HepG2 (cell line): ENCODE results near the gene TMEM108. TPM values are rescaled to one million over a fixed set of nuclear protein-coding genes. Genes with fewer than 3 reads are reported as not detected.

Experiments
- ATAC-seq: fragments of 200-7000 bp; cut with Tn5 transposase; 3 replicates; pipeline ENCODE4 v1.9.1; 2020; ENCODE audit warnings: mild to moderate bottlenecking, moderate library complexity
- BruUV-seq: library from RNA; stranded (reverse); fragments of 400-500 nt; replicated peaks from 2 replicates; lab custom pipeline; 2021; lab: Mats Ljungman, UMichigan
- CTCF ChIA-PET: fragments of 300-600 bp; formaldehyde crosslinking; extraction: SDS; loops from one replicate; lab custom pipeline; 2021; ENCODE audit warnings: low total read pairs, inconsistent platforms, low intra/inter-chr PET ratio; lab: Yijun Ruan, JAX
- POLR2A ChIA-PET: fragments of 350-600 bp; sonication (Branson Sonifier 250); formaldehyde crosslinking; loops from one replicate; lab custom pipeline; 2020; ENCODE audit warnings: antibody characterized with exemption, inconsistent platforms; lab: Yijun Ruan, JAX
- DNase-seq: peaks from one replicate; pipeline ENCODE4 v3.0.0-alpha.2; 2015; ENCODE audit warnings: low spot score
- FAIRE-seq: peaks from 3 replicates; lab custom pipeline; 2011; peaks lifted over from hg19 to GRCh38; lab: Jason Lieb, UNC
- H2AFZ ChIP-seq: one replicate; pipeline ENCODE4 v1.6.1; 2011; ENCODE audit warnings: low read length, inconsistent platforms
- H3K27ac ChIP-seq: fragments of 300-600 bp; 3 replicates; pipeline ENCODE4 v1.8.0; 2011; ENCODE audit warnings: mixed run types, mild to moderate bottlenecking, mixed read lengths, low read length, inconsistent platforms; ENCODE audit not compliant: insufficient read depth; ENCODE audit errors: extremely low read length
- H3K27me3 ChIP-seq, 2 experiments: fragments of 200-600 bp in 1 of 2; 2 replicates in 1 of 2; 3 replicates in 1 of 2; pipeline versions ENCODE4 v1.6.0 to v1.8.0; 2011; ENCODE audit warnings: low read length in 2 of 2, mild to moderate bottlenecking in 2 of 2, moderate library complexity in 2 of 2, inconsistent platforms in 1 of 2; ENCODE audit not compliant: insufficient read depth in 2 of 2, control insufficient read depth in 1 of 2
- H3K36me3 ChIP-seq, 2 experiments: fragments of 200-600 bp in 1 of 2; replicated peaks in 1 of 2; 2 replicates in 1 of 2; 3 replicates in 1 of 2; pipeline versions ENCODE4 v1.5.1 to v1.8.0; 2011; ENCODE audit warnings: low read length in 2 of 2, inconsistent platforms in 1 of 2; ENCODE audit not compliant: insufficient read depth in 2 of 2, control insufficient read depth in 1 of 2
- H3K4me1 ChIP-seq: 2 replicates; pipeline ENCODE4 v1.5.1; 2012; ENCODE audit warnings: low read length, inconsistent platforms; ENCODE audit not compliant: insufficient read depth
- H3K4me2 ChIP-seq: 2 replicates; pipeline ENCODE4 v1.6.0; 2011; ENCODE audit warnings: low read depth, low read length, inconsistent platforms
- H3K4me3 ChIP-seq, 3 experiments: fragments of 200-600 bp in 1 of 3; sonication (generic), shearing (Covaris generic) in 1 of 3; replicated peaks in 1 of 3; 2 replicates each; pipeline ENCODE4 v1.5.1; 2011 to 2016; ENCODE audit warnings: low read length in 3 of 3, inconsistent platforms in 2 of 3, low read depth in 2 of 3, mild to moderate bottlenecking in 2 of 3, control low read depth in 1 of 3, mixed read lengths in 1 of 3; ENCODE audit not compliant: insufficient read depth in 1 of 3
- H3K79me2 ChIP-seq: one replicate; pipeline ENCODE4 v1.6.1; 2011; ENCODE audit warnings: low read length, inconsistent platforms; ENCODE audit not compliant: insufficient read depth
- H3K9ac ChIP-seq: 2 replicates; pipeline ENCODE4 v1.6.0; 2011; ENCODE audit warnings: mild to moderate bottlenecking, low read depth, low read length, inconsistent platforms; ENCODE audit not compliant: insufficient read depth
- H3K9me3 ChIP-seq: 2 replicates; pipeline ENCODE4 v1.5.1; 2012; ENCODE audit warnings: mild to moderate bottlenecking, low read length
- H4K20me1 ChIP-seq: 2 replicates; pipeline ENCODE4 v1.6.0; 2011; ENCODE audit warnings: inconsistent platforms, mild to moderate bottlenecking, low read length, moderate library complexity; ENCODE audit not compliant: insufficient read depth
- AGO2 ChIP-seq: fragments of 200-400 bp; formaldehyde crosslinking; optimal IDR thresholded peaks from 2 replicates; pipeline ENCODE3; 2017; ENCODE audit warnings: mild to moderate bottlenecking, low read depth, low read length, moderate library complexity
- ATM ChIP-seq: fragments of 450-650 bp; IDR thresholded peaks from 2 replicates; pipeline ENCODE4 v1.7.1; 2017; ENCODE audit warnings: mild to moderate bottlenecking, borderline replicate concordance
- DMAP1 ChIP-seq: IDR thresholded peaks from 2 replicates; pipeline ENCODE4 v1.6.1; 2016
- ERF ChIP-seq: IDR thresholded peaks from 2 replicates; pipeline ENCODE4 v1.6.1; 2018; ENCODE audit warnings: missing biosample characterization, missing genetic modification reagents
- GPN1 ChIP-seq: sonication (generic); formaldehyde crosslinking; IDR thresholded peaks from 2 replicates; pipeline ENCODE4 v1.5.1; 2020; ENCODE audit warnings: missing genetic modification reagents, borderline replicate concordance
- KDM4B ChIP-seq: sonication (generic); formaldehyde crosslinking; IDR thresholded peaks from 2 replicates; pipeline ENCODE4 v1.4.0; 2020; ENCODE audit warnings: missing genetic modification reagents
- NFKBIZ ChIP-seq: IDR thresholded peaks from 2 replicates; pipeline ENCODE4 v1.6.1; 2018; ENCODE audit warnings: missing genetic modification reagents, missing compliant biosample characterization
- NR2C2 ChIP-seq: sonication (generic); formaldehyde crosslinking; IDR thresholded peaks from 2 replicates; pipeline ENCODE4 v1.4.0; 2020; ENCODE audit warnings: missing genetic modification reagents, mild to moderate bottlenecking, moderate library complexity, borderline replicate concordance
- POLR2G ChIP-seq: fragments of 200-400 bp; formaldehyde crosslinking; IDR thresholded peaks from 2 replicates; pipeline ENCODE4 v1.6.1; 2018; ENCODE audit warnings: mild to moderate bottlenecking, low read depth, low read length, moderate library complexity
- RCOR2 ChIP-seq: IDR thresholded peaks from 2 replicates; pipeline ENCODE4 v1.6.1; 2016; ENCODE audit warnings: missing biosample characterization, missing genetic modification reagents
- TBX2 ChIP-seq: sonication (generic); formaldehyde crosslinking; IDR thresholded peaks from 2 replicates; pipeline ENCODE4 v1.5.0; 2020; ENCODE audit warnings: missing genetic modification reagents, mild to moderate bottlenecking, borderline replicate concordance
- ZNF205 ChIP-seq: IDR thresholded peaks from 2 replicates; pipeline ENCODE4 v1.6.1; 2018; ENCODE audit warnings: missing biosample characterization, missing genetic modification reagents
- ZNF207 ChIP-seq: fragments of 450-650 bp; IDR thresholded peaks from 2 replicates; pipeline ENCODE4 v1.6.1; 2016; ENCODE audit warnings: antibody characterized with exemption, borderline replicate concordance
- ZNF766 ChIP-seq: sonication (generic); formaldehyde crosslinking; IDR thresholded peaks from 2 replicates; pipeline ENCODE4 v1.5.0; 2020; ENCODE audit warnings: missing genetic modification reagents, borderline replicate concordance
- WGBS: methylation state at CpG from one replicate; pipeline ENCODE4 v1.1.6; 2017; ENCODE audit warnings: low lambda C conversion rate; 5-methylcytosine and 5-hydroxymethylcytosine counted together
- in situ Hi-C: cut with HindIII; loops from 2 replicates; pipeline ENCODE4 v1.10.0; 2017; ENCODE audit warnings: low pct_unique_long_range_greater_than_20kb; ENCODE audit not compliant: extremely low pct_ligation_motif_present
- intact Hi-C: fragments of 100-400 bp; cut with micrococcal nuclease; formaldehyde crosslinking; loops from one replicate; pipeline ENCODE4 v1.10.0; 2022; ENCODE audit not compliant: unreplicated experiment
- polyA plus RNA-seq, 8 experiments: library from polyadenylated mRNA; depleted of rRNA in 3 of 8; stranded (reverse) in 7 of 8; unstranded in 1 of 8; fragments of >200 nt; fragmentation: Illumina TruSeq in 4 of 8; extraction: Trizol in 4 of 8; gene quantifications; 2 replicates each; pipeline versions ENCODE4 v1.2.1 to v1.2.3, GENCODE V29; 2011 to 2016; ENCODE audit warnings: low read depth in 4 of 8, missing spikeins in 1 of 8, mixed read lengths in 1 of 8; ENCODE audit not compliant: insufficient read depth in 1 of 8
- total RNA-seq, 5 experiments: library from RNA; depleted of rRNA; stranded (reverse); fragments of >200 nt; fragmentation: Illumina TruSeq; extraction: Trizol; gene quantifications; 2 replicates each; pipeline ENCODE4 v1.2.3, GENCODE V29; 2016; ENCODE audit warnings: low read depth in 1 of 5
- TF ChIP-seq, protein P1 (sequence below): sonication (generic); IDR thresholded peaks from 2 replicates; pipeline ENCODE4 v1.6.1; 2016; ENCODE audit warnings: low read depth, borderline replicate concordance
- TF ChIP-seq, protein P2 (sequence below): sonication (generic); formaldehyde crosslinking; IDR thresholded peaks from 2 replicates; pipeline ENCODE4 v1.5.0; 2020; ENCODE audit warnings: mild to moderate bottlenecking, missing genetic modification reagents

The TMEM108 gene
- total and polyA plus RNA-seq, 2 of the 13 experiments (the other 11 are each of a cell fraction or from before 2014, with no cell fraction given) = not detected

DNA sequence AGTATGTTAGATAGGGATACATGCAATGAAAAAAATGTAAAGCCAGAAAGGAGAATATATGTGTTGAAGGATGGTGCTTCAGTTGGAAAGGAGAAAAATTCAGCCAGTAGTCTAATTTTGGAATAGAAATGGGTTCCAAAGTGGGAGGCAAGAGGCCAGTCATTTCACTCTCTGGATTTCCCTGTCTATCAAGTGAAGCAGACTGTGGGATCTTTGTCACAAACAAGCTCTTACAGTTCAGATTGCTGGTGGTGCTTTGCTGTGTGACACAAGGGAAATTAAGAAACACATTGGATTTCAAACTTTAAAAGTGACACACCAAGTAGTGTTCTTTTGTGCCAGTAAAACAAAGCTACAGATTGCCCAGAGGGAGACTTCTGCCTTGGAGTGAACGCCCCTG, 279.7 kb downstream of the TMEM108 start:
- Histone ChIP-seq H3K27me3 (no peaks in the 10 kb centered on the region; a peak in 1 of 5 replicates), H3K27ac (no peak overlapping the region), H3K9me3 (peaks cover 5% of the 10 kb centered on the region), H3K9ac (no peak overlapping the region), H4K20me1 (no peaks in the 10 kb centered on the region), H3K4me1 (no peaks in the 10 kb centered on the region), H3K4me2 (no peak overlapping the region), H3K79me2 (no peaks in the 10 kb centered on the region), H2AFZ (no peak overlapping the region), H3K36me3 (no peaks in the 10 kb centered on the region), H3K4me3 (no peak overlapping the region)
- no peak for TF ChIP-seq POLR2G
- TF ChIP-seq AGO2 = no peak
- TF ChIP-seq, protein P1, sequence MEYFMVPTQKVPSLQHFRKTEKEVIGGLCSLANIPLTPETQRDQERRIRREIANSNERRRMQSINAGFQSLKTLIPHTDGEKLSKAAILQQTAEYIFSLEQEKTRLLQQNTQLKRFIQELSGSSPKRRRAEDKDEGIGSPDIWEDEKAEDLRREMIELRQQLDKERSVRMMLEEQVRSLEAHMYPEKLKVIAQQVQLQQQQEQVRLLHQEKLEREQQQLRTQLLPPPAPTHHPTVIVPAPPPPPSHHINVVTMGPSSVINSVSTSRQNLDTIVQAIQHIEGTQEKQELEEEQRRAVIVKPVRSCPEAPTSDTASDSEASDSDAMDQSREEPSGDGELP = no peak
- no peak for TF ChIP-seq NFKBIZ (CRISPR knock-in tag)
- no peak for TF ChIP-seq KDM4B (CRISPR knock-in tag)
- no peak for TF ChIP-seq ZNF207
- no peak for TF ChIP-seq ATM
- TF ChIP-seq, protein P2, sequence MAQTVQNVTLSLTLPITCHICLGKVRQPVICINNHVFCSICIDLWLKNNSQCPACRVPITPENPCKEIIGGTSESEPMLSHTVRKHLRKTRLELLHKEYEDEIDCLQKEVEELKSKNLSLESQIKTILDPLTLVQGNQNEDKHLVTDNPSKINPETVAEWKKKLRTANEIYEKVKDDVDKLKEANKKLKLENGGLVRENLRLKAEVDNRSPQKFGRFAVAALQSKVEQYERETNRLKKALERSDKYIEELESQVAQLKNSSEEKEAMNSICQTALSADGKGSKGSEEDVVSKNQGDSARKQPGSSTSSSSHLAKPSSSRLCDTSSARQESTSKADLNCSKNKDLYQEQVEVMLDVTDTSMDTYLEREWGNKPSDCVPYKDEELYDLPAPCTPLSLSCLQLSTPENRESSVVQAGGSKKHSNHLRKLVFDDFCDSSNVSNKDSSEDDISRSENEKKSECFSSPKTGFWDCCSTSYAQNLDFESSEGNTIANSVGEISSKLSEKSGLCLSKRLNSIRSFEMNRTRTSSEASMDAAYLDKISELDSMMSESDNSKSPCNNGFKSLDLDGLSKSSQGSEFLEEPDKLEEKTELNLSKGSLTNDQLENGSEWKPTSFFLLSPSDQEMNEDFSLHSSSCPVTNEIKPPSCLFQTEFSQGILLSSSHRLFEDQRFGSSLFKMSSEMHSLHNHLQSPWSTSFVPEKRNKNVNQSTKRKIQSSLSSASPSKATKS (CRISPR knock-in tag) = no peak
- no peak for TF ChIP-seq ERF (CRISPR knock-in tag)
- TF ChIP-seq NR2C2 (CRISPR knock-in tag) = no peak
- TF ChIP-seq ZNF766 = no peak
- TF ChIP-seq RCOR2 (CRISPR knock-in tag) = no peak
- TF ChIP-seq TBX2 (CRISPR knock-in tag) = no peak
- no peak for TF ChIP-seq ZNF205 (CRISPR knock-in tag)
- no peak for TF ChIP-seq DMAP1
- TF ChIP-seq GPN1 = no peak
- in situ Hi-C loops = no loop called here
- WGBS = 0% methylated on average over 1 of the region's 1 CpG
- intact Hi-C loops = no loop called here
- ATAC-seq (no peak), DNase-seq (no peak), FAIRE-seq (no peak)
- ChIA-PET POLR2A (no interaction called here), CTCF (no interaction called here)
- no TSS peak for BruUV-seq
